AG04450 (cell line): ENCODE results near the gene TEAD3. TPM values are rescaled to one million over a fixed set of nuclear protein-coding genes. Genes with fewer than 3 reads are reported as not detected.

ENCODE experiments used
- CTCF ChIA-PET: fragments of 300-600, 350-600 bp; formaldehyde crosslinking; extraction: SDS; loops from one replicate; lab custom pipeline; 2022; ENCODE audit warnings: antibody characterized with exemption, inconsistent platforms; lab: Charles Lee
- POLR2A ChIA-PET: fragments of 350-600 bp; formaldehyde crosslinking; extraction: SDS; loops from one replicate; lab custom pipeline; 2021; ENCODE audit warnings: antibody characterized with exemption, inconsistent platforms; lab: Yijun Ruan, JAX
- DNase-seq: peaks from one replicate; pipeline ENCODE4 v3.0.0-alpha.2; 2011; ENCODE audit warnings: low read depth, low spot score
- H3K27ac ChIP-seq: one replicate; pipeline ENCODE4 v1.5.1; 2012; ENCODE audit warnings: low read depth, low read length, control low read depth
- H3K27me3 ChIP-seq: one replicate; pipeline ENCODE4 v1.6.0; 2012; ENCODE audit warnings: low read length; ENCODE audit not compliant: control insufficient read depth, insufficient read depth
- H3K4me3 ChIP-seq: 2 replicates; pipeline ENCODE4 v1.5.1; 2011; ENCODE audit warnings: mild to moderate bottlenecking, low read depth, low read length, control low read depth
- H3K9me3 ChIP-seq: 2 replicates; pipeline ENCODE4 v1.5.1; 2012; ENCODE audit warnings: low read length; ENCODE audit not compliant: control insufficient read depth, insufficient read depth
- CTCF ChIP-seq: IDR thresholded peaks from 2 replicates; pipeline ENCODE4 v1.5.1; 2011; ENCODE audit warnings: low read depth, low read length, control low read depth, inconsistent platforms
- polyA plus RNA-seq: library from polyadenylated mRNA; depleted of rRNA; stranded (reverse); fragments of >200 nt; gene quantifications from 2 replicates; pipeline ENCODE4 v1.2.3, GENCODE V29; 2011

TEAD3 gene
- polyA plus RNA-seq, 1 experiment: 16.6 TPM

GRCh38 chr6:35497571-35498421 lies 917 bp upstream of the TEAD3 start:
- no peaks in the 10 kb centered on the region; the same call in 1 of the 2 replicates for H3K9me3 ChIP-seq
- peak; percentile 68 for DNase-seq
- H3K27ac ChIP-seq: peak overlapping the region; percentile 88
- peak overlapping the region; percentile 78 for H3K4me3 ChIP-seq
- ChIA-PET POLR2A (interaction anchor here (0.6 to 2.8 kb wide), 9 partner anchors 10 to 179 kb away, joined by 3 to 21 read pairs (median 3); no protein-coding TSS in a partner anchor), CTCF (interaction anchor here (1.7 kb wide), 1 partner anchor 25 kb away, joined by 10 read pairs; no protein-coding TSS in a partner anchor)
- TF ChIP-seq CTCF: 0 out of 2 replicates have a peak, but pooled peaks have one; percentile 1
- no peaks in the 10 kb centered on the region for H3K27me3 ChIP-seq

- Histone ChIP-seq H3K27ac (peak overlapping the region; percentile 47), H3K9me3 (no peaks in the 10 kb centered on the region; the same call in 1 of the 2 replicates), H3K27me3 (no peaks in the 10 kb centered on the region), H3K4me3 (peak overlapping the region; percentile 78)
- CTCF ChIA-PET: interaction anchor here (0.7 to 1.3 kb wide), 2 partner anchors 28 to 37 kb away, joined by 6 read pairs; partner anchors contain the start of gene RPL10A
- no peak for TF ChIP-seq CTCF
- POLR2A ChIA-PET: interaction anchor here (0.8 to 2.8 kb wide), 5 partner anchors 9 to 232 kb away, joined by 3 to 21 read pairs (median 4); no protein-coding TSS in a partner anchor
- DNase-seq: no peak
Measured at GRCh38 chr6:35496036-35496840, 641 bp downstream of the TEAD3 start.

GRCh38 chr6:35495258-35496035 lies 1.4 kb downstream of the TEAD3 start:
- CTCF ChIA-PET: interaction anchor here (1.3 kb wide), 1 partner anchor 28 kb away, joined by 6 read pairs; the partner anchor contains the start of gene RPL10A
- DNase-seq: no peak
- no peaks in the 10 kb centered on the region for H3K27me3 ChIP-seq
- H3K27ac ChIP-seq: no peak overlapping the region
- no peak for TF ChIP-seq CTCF
- H3K9me3 ChIP-seq: no peaks in the 10 kb centered on the region; the same call in 1 of the 2 replicates
- peak overlapping the region; percentile 78 for H3K4me3 ChIP-seq
- POLR2A ChIA-PET: interaction anchor here (0.8 to 2.8 kb wide), 4 partner anchors 8 to 232 kb away, joined by 3 to 21 read pairs (median 8); no protein-coding TSS in a partner anchor

- TF ChIP-seq CTCF: no peak
- no peaks in the 10 kb centered on the region for H3K27me3 ChIP-seq
- H3K4me3 ChIP-seq: peak overlapping the region; percentile 78
- H3K9me3 ChIP-seq: no peaks in the 10 kb centered on the region; the same call in 1 of the 2 replicates
- H3K27ac ChIP-seq: no peak overlapping the region
- DNase-seq: no peak
- ChIA-PET POLR2A (no interaction called here), CTCF (no interaction called here)
Measured at GRCh38 chr6:35494161-35494563, 2.7 kb downstream of the TEAD3 start.
